ENCODE results near the gene THOC6. TPM values are rescaled to one million over a fixed set of nuclear protein-coding genes. Genes with fewer than 3 reads are reported as not detected.

Gene THOC6
- total and polyA plus RNA-seq, 9 of the 15 experiments (the other 6 are each of a cell fraction or from before 2014, with no cell fraction given) = 2.5 to 65.4 (median 42.3) TPM

DNA sequence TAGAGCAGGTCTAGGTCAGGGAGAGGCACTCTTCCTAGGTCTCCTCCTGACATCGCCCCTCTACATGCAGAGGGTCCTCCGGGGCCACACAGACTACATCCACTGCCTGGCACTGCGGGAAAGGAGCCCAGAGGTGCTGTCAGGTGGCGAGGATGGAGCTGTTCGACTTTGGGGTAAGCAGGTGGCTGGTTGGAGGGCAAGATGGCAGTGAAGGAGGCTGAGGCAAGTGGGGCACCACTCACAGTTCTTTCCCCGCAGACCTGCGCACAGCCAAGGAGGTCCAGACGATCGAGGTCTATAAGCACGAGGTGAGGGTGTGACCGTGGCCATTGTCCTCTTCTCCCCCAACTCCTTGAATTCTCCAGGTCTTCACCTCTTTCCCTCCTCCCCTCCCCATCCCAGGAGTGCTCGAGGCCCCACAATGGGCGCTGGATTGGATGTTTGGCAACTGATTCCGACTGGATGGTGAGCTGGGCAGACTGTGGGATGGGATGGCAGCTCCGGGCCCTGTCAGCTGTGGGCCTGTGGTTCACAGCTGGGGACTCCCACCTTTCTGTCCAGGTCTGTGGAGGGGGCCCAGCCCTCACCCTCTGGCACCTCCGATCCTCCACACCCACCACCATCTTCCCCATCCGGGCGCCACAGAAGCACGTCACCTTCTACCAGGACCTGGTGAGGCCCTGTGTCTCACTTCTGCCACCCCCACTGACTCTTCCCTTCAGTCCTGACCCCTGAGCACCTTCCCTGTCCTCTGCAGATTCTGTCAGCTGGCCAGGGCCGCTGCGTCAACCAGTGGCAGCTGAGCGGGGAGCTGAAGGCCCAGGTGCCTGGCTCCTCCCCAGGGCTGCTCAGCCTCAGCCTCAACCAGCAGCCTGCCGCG is 3.0 kb downstream of the THOC6 start (continued):
- TF ChIP-seq MGA (IDR thresholded peaks at IDR 0.05) = no peak

Measured in K562 (cell line).